ENCODE results near the gene FGF18. TPM values are rescaled to one million over a fixed set of nuclear protein-coding genes. Genes with fewer than 3 reads are reported as not detected.

Gene FGF18
- total RNA-seq, 4 donors from 2014 or later: 0.66 to 0.91 (median 0.86) TPM; not detected in 1

DNA sequence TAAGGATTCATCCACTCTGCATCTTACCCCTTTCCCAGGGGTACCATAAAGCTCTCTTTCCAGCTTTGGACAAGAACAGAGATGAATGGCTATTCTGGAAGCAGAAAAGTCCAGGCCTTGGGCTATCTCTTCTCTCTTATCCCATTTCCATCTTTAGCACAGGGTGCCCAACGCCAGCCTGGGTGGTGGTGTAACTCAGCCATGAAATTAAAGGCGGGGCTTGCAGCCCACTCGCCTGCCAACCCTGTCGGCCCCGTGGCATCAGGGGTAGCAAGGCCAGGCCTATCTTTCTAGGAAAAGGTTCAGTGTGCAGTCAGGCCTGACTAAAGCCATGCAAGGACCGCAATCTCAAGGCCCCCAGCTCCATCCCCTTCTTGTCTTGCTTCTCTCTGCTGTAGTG, 78.7 kb downstream of the FGF18 start:
- WGBS: 88% methylated on average over 6 of the region's 6 CpGs
- Histone ChIP-seq H3K9me3 (no peaks in the 10 kb centered on the region), H3K4me1 (peaks cover 21 to 28% (median 23%) of the 10 kb centered on the region in 4 donors), H3K27me3 (no peaks in the 10 kb centered on the region), H3K4me3 (no peak overlapping the region), H3K27ac (replicated peaks in 1 of 4) (no peak overlapping the region), H3K36me3 (no peaks in the 10 kb centered on the region)
- intact Hi-C loops (cut with DNase I): no loop called here
- no peak for TF ChIP-seq EP300 (IDR thresholded peaks at IDR 0.05)
- no peak for TF ChIP-seq POLR2AphosphoS5 (IDR thresholded peaks at IDR 0.05)
- TF ChIP-seq, protein P1, sequence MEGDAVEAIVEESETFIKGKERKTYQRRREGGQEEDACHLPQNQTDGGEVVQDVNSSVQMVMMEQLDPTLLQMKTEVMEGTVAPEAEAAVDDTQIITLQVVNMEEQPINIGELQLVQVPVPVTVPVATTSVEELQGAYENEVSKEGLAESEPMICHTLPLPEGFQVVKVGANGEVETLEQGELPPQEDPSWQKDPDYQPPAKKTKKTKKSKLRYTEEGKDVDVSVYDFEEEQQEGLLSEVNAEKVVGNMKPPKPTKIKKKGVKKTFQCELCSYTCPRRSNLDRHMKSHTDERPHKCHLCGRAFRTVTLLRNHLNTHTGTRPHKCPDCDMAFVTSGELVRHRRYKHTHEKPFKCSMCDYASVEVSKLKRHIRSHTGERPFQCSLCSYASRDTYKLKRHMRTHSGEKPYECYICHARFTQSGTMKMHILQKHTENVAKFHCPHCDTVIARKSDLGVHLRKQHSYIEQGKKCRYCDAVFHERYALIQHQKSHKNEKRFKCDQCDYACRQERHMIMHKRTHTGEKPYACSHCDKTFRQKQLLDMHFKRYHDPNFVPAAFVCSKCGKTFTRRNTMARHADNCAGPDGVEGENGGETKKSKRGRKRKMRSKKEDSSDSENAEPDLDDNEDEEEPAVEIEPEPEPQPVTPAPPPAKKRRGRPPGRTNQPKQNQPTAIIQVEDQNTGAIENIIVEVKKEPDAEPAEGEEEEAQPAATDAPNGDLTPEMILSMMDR (IDR thresholded peaks at IDR 0.05): no peak
- TF ChIP-seq POLR2A (IDR thresholded peaks at IDR 0.05; ENCODE audit: low read depth): no peak
- no peak for DNase-seq (ENCODE audit: extremely low spot score)

DNA sequence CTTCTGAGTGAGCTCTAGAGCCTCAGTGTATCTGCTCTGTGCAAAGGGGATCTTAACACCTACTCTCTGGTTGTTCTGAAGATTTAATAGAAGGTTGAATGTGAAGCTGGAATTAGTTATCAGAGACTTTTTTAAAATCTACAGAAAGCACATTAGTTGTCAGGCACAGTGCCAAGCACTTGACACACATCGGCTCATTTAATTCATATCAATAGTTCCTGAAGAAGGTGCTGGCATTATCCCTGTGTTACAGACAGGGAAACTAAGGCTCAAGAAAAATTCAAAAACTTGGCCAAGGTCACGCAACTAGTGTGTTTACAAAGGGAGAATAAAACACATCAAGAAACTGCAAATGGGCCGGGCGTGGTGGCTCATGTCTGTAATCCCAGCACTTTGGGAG, 80.2 kb downstream of the FGF18 start:
- DNase-seq (ENCODE audit: extremely low spot score): no peak
- H3K27me3 ChIP-seq: no peaks in the 10 kb centered on the region
- no peak for TF ChIP-seq POLR2AphosphoS5 (IDR thresholded peaks at IDR 0.05)
- TF ChIP-seq EP300 (IDR thresholded peaks at IDR 0.05): no peak
- TF ChIP-seq, protein P1 (IDR thresholded peaks at IDR 0.05): no peak
- TF ChIP-seq POLR2A (IDR thresholded peaks at IDR 0.05; ENCODE audit: low read depth): no peak
- H3K4me1 ChIP-seq: peaks cover 10 to 15% (median 12%) of the 10 kb centered on the region in 4 donors
- intact Hi-C loops (cut with DNase I): no loop called here
- no peaks in the 10 kb centered on the region for H3K36me3 ChIP-seq
- H3K4me3 ChIP-seq: no peak overlapping the region
- no peak overlapping the region for H3K27ac ChIP-seq (replicated peaks in 1 of 4)
- H3K9me3 ChIP-seq: no peaks in the 10 kb centered on the region
- 93% methylated on average over 4 of the region's 4 CpGs for WGBS

DNA sequence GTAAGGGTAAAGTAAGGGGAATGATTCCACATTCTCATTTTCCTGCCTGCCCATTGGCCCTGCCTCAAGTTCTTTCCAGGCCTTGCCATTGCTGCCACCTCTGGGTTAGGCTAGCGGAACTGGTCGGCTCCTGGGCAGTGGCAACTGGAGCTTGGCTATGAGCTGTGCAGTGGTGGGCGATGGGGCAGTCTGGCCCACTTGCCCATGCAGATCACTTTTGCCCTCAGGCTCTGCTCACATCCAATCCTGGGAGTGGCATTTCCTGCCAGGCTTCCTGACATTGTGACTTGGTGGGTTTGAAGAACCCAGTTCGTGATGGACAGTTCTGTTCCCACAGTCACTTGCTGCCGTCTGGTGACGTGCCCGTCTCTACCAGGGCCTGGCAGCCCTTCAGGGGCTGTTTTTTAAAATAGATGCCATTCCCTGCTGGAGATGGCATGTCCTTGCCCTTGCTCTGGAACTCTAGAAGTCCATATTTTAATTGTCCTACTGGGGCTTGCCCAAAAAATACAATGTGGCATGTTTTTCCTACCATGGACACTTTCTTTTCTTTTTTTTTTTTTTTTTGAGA, 86.1 kb downstream of the FGF18 start:
- intact Hi-C loops (cut with DNase I): no loop called here
- H3K36me3 ChIP-seq: no peaks in the 10 kb centered on the region
- 81% methylated on average over 7 of the region's 7 CpGs for WGBS
- no peak for TF ChIP-seq EP300 (IDR thresholded peaks at IDR 0.05)
- TF ChIP-seq POLR2AphosphoS5 (IDR thresholded peaks at IDR 0.05): no peak
- TF ChIP-seq, protein P1 (IDR thresholded peaks at IDR 0.05): no peak
- no peak for TF ChIP-seq POLR2A (IDR thresholded peaks at IDR 0.05; ENCODE audit: low read depth)
- H3K27me3 ChIP-seq: no peaks in the 10 kb centered on the region
- H3K9me3 ChIP-seq: no peaks in the 10 kb centered on the region
- DNase-seq (ENCODE audit: extremely low spot score): no peak
- H3K27ac ChIP-seq (replicated peaks in 1 of 4): no peak overlapping the region
- H3K4me3 ChIP-seq: no peak overlapping the region
- H3K4me1 ChIP-seq: no peaks in the 10 kb centered on the region

DNA sequence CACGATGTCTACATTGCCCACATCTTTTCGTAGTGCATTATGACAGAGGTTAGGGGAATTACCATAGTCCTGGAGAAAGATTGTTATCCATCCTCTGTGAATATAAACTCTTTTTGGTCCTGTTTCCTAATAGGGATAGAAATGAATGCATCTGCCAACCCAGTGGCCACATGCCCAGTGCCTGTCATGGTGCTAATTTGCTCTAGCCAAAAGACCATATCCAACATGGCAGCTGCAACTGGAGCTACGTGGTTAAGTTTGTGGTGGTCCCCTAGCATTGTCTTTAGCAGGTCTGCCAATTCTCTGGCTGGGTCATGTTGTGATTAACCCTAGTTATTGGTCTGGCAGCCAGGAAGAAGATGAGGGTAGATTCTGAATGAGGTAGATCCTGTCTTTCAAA, 87.5 kb downstream of the FGF18 start:
- no peak for DNase-seq (ENCODE audit: extremely low spot score)
- Histone ChIP-seq H3K4me1 (no peaks in the 10 kb centered on the region), H3K4me3 (no peak overlapping the region), H3K27ac (replicated peaks in 1 of 4) (no peak overlapping the region), H3K36me3 (no peaks in the 10 kb centered on the region), H3K27me3 (no peaks in the 10 kb centered on the region), H3K9me3 (no peaks in the 10 kb centered on the region)
- TF ChIP-seq EP300 (IDR thresholded peaks at IDR 0.05): no peak
- TF ChIP-seq, protein P1 (IDR thresholded peaks at IDR 0.05): no peak
- TF ChIP-seq POLR2AphosphoS5 (IDR thresholded peaks at IDR 0.05): no peak
- no peak for TF ChIP-seq POLR2A (IDR thresholded peaks at IDR 0.05; ENCODE audit: low read depth)
- intact Hi-C loops (cut with DNase I): no loop called here
- WGBS: 67% methylated on average over 3 of the region's 3 CpGs

Small RNAs within 50 kb of the gene (small RNA-seq; reads per million reads assigned to genes)
- gene MIR3912: 1.4 to 3.0 (median 1.4) reads per million in 3 donors

Other genes starting within 250 kb of the FGF18 start
- not detected for gene TLX3, start 110.4 kb upstream of the FGF18 start, total RNA-seq
- gene NPM1, start 31.8 kb upstream of the FGF18 start, total RNA-seq: 100 to 1,000 TPM; 388 to 648 (median 553) TPM